ENCODE data around the gene PPTC7. TPM values are rescaled to one million over a fixed set of nuclear protein-coding genes. Genes with fewer than 3 reads are reported as not detected.
"Not testable (repeated sequence)": the region's sequence is repeated elsewhere in the genome, so short reads cannot be mapped to it uniquely, and the experiment has no call there.

Gene PPTC7
- total and polyA plus RNA-seq, 2 of the 13 experiments (the other 11 are each of a cell fraction or from before 2014, with no cell fraction given), result 4.8 to 12.3 TPM

GRCh38 chr12:110530511-110530910 lies 52.6 kb downstream of the PPTC7 start:
- TF ChIP-seq ZNF891 (CRISPR knock-in tag; IDR thresholded peaks at IDR 0.05) (no peak), HHEX (CRISPR knock-in tag; IDR thresholded peaks at IDR 0.05) (no peak), CBX1 (IDR thresholded peaks at IDR 0.05; ENCODE audit: low read depth) (no peak), HNRNPH1 (optimal IDR thresholded peaks at IDR 0.05; ENCODE audit: low read depth, low read length) (no peak), FOXO1 (CRISPR knock-in tag; IDR thresholded peaks at IDR 0.05) (no peak), ZNF296 (CRISPR knock-in tag; conservative IDR thresholded peaks at IDR 0.05) (no peak)
- no peak for FAIRE-seq

GRCh38 chr12:110528277-110528839 lies 54.8 kb downstream of the PPTC7 start:
- Histone ChIP-seq H3K27me3 (ENCODE audit: control insufficient read depth in 1 of 2, insufficient read depth in 2 of 2, low read length in 2 of 2) (no peaks in the 10 kb centered on the region), H3K9me3 (ENCODE audit: low read length) (no peaks in the 10 kb centered on the region), H2AFZ (ENCODE audit: low read length) (no peak overlapping the region), H3K27ac (ENCODE audit: extremely low read length, insufficient read depth, low read length) (no peak overlapping the region), H3K4me1 (ENCODE audit: insufficient read depth, low read length) (peaks cover 7% of the 10 kb centered on the region), H3K4me2 (ENCODE audit: low read depth, low read length) (no peak overlapping the region), H4K20me1 (ENCODE audit: insufficient read depth, low read length) (no peaks in the 10 kb centered on the region), H3K79me2 (ENCODE audit: insufficient read depth, low read length) (no peaks in the 10 kb centered on the region), H3K9ac (ENCODE audit: insufficient read depth, low read depth, low read length) (no peak overlapping the region), H3K36me3 (replicated peaks in 1 of 2; ENCODE audit: control insufficient read depth in 1 of 2, insufficient read depth in 2 of 2, low read length in 2 of 2) (no peaks in the 10 kb centered on the region; a peak in 1 of 5 replicates), H3K4me3 (replicated peaks in 1 of 3; ENCODE audit: insufficient read depth in 1 of 3, low read depth in 2 of 3, low read length in 3 of 3) (no peak overlapping the region)
- ChIA-PET CTCF (ENCODE audit: low intra/inter-chr PET ratio, low total read pairs) (no interaction called here), POLR2A (no interaction called here)
- ATAC-seq (peak; percentile 32; the same call in 1 of the 3 replicates), FAIRE-seq (no peak), DNase-seq (ENCODE audit: low spot score) (no peak)
- TF ChIP-seq NR3C1 (CRISPR knock-in tag; IDR thresholded peaks at IDR 0.05), result no peak
- TF ChIP-seq TMF1 (CRISPR knock-in tag; IDR thresholded peaks at IDR 0.05; ENCODE audit: low read depth), result no peak
- no peak for TF ChIP-seq SP140L (CRISPR knock-in tag; IDR thresholded peaks at IDR 0.05; ENCODE audit: borderline replicate concordance)
- TF ChIP-seq ARNT (IDR thresholded peaks at IDR 0.05), result no peak
- no peak for TF ChIP-seq FOXO4 (CRISPR knock-in tag; conservative IDR thresholded peaks at IDR 0.05)
- WGBS (ENCODE audit: low lambda C conversion rate), result 100% methylated on average over 6 of the region's 6 CpGs
- in situ Hi-C loops (cut with HindIII; ENCODE audit: extremely low pct_ligation_motif_present, low pct_unique_long_range_greater_than_20kb) (no loop called here), intact Hi-C loops (cut with micrococcal nuclease; ENCODE audit: unreplicated experiment) (no loop called here)
- BruUV-seq (replicated peaks), result no TSS peak

More at GRCh38 chr12:110530511-110530910, 52.6 kb downstream of the PPTC7 start:
- H3K27ac ChIP-seq (ENCODE audit: extremely low read length, insufficient read depth, low read length), result no peak overlapping the region
- WGBS (ENCODE audit: low lambda C conversion rate), result 86% methylated on average over 2 of the region's 2 CpGs
- POLR2A ChIA-PET, result no interaction called here
- ATAC-seq (no peak), DNase-seq (ENCODE audit: low spot score) (no peak)
- BruUV-seq (replicated peaks), result no TSS peak
- no peak overlapping the region for H3K4me2 ChIP-seq (ENCODE audit: low read depth, low read length)
- H3K4me3 ChIP-seq (replicated peaks in 1 of 3; ENCODE audit: insufficient read depth in 1 of 3, low read depth in 2 of 3, low read length in 3 of 3), result no peak overlapping the region
- intact Hi-C loops (cut with micrococcal nuclease; ENCODE audit: unreplicated experiment), result no loop called here
- no peaks in the 10 kb centered on the region for H3K79me2 ChIP-seq (ENCODE audit: insufficient read depth, low read length)
- no peak overlapping the region for H3K9ac ChIP-seq (ENCODE audit: insufficient read depth, low read depth, low read length)
- no peak overlapping the region for H2AFZ ChIP-seq (ENCODE audit: low read length)
- no peaks in the 10 kb centered on the region for H3K9me3 ChIP-seq (ENCODE audit: low read length)
- peaks cover 17% of the 10 kb centered on the region for H3K4me1 ChIP-seq (ENCODE audit: insufficient read depth, low read length)
- in situ Hi-C loops (cut with HindIII; ENCODE audit: extremely low pct_ligation_motif_present, low pct_unique_long_range_greater_than_20kb), result no loop called here
- H3K27me3 ChIP-seq (ENCODE audit: control insufficient read depth in 1 of 2, insufficient read depth in 2 of 2, low read length in 2 of 2), result no peaks in the 10 kb centered on the region
- H4K20me1 ChIP-seq (ENCODE audit: insufficient read depth, low read length), result no peaks in the 10 kb centered on the region
- CTCF ChIA-PET (ENCODE audit: low intra/inter-chr PET ratio, low total read pairs), result no interaction called here
- no peaks in the 10 kb centered on the region; a peak in 1 of 5 replicates for H3K36me3 ChIP-seq (replicated peaks in 1 of 2; ENCODE audit: control insufficient read depth in 1 of 2, insufficient read depth in 2 of 2, low read length in 2 of 2)

DNA sequence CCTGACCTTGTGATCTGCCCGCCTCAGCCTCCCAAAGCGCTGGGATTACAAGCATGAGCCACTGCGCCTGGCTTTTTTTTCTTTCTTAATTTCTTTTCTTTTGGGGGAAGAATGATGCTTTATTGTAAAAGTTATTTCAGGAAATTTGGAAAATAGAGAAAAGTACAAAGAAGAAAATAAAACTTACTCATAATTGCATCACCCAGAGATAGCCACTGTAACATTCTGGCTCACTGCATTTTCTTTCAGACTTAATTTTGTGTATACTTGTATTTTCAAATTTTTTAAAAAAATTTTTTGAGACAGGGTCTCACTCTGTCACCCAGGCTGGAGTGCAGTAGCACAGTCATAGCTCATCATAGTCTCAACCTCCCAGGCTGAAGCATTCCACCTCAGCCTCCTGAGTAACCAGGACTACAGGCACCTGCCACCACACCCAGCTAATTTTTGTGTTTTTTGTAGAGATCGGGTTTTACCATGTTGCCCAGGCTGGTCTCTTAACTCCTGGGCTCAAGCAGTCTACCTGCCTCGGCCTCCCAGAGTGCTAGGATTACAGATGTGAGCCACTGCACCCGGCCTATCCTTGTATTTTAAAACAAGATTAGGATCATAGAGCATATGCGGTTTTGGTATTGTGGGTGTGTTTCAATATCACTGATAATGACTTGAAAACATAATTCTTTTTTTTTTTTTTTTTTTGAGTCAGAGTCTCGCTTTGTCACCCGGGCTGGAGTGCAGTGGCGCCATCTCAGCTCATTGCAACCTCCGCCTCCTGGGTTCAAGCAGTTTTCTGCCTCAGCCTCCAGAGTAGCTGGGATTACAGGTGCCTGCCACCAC lies 62.0 kb downstream of the PPTC7 start:
- H3K4me2 ChIP-seq (ENCODE audit: low read depth, low read length), result peak overlapping the region; percentile 12; the same call in 1 of the 2 replicates
- intact Hi-C loops (cut with micrococcal nuclease; ENCODE audit: unreplicated experiment); BruUV-seq (replicated peaks); FAIRE-seq; H3K4me3 ChIP-seq (replicated peaks in 1 of 3; ENCODE audit: insufficient read depth in 1 of 3, low read depth in 2 of 3, low read length in 3 of 3); H3K27me3 ChIP-seq (ENCODE audit: control insufficient read depth in 1 of 2, insufficient read depth in 2 of 2, low read length in 2 of 2); DNase-seq (ENCODE audit: low spot score); H4K20me1 ChIP-seq (ENCODE audit: insufficient read depth, low read length); POLR2A ChIA-PET; H3K79me2 ChIP-seq (ENCODE audit: insufficient read depth, low read length); ATAC-seq; H3K36me3 ChIP-seq (replicated peaks in 1 of 2; ENCODE audit: control insufficient read depth in 1 of 2, insufficient read depth in 2 of 2, low read length in 2 of 2); H2AFZ ChIP-seq (ENCODE audit: low read length); H3K4me1 ChIP-seq (ENCODE audit: insufficient read depth, low read length); CTCF ChIA-PET (ENCODE audit: low intra/inter-chr PET ratio, low total read pairs); H3K9me3 ChIP-seq (ENCODE audit: low read length); H3K9ac ChIP-seq (ENCODE audit: insufficient read depth, low read depth, low read length); H3K27ac ChIP-seq (ENCODE audit: extremely low read length, insufficient read depth, low read length); in situ Hi-C loops (cut with HindIII; ENCODE audit: extremely low pct_ligation_motif_present, low pct_unique_long_range_greater_than_20kb): not testable (repeated sequence)
- WGBS (ENCODE audit: low lambda C conversion rate), result 57% methylated on average over 11 of the region's 11 CpGs
